ENCODE data around the gene TFR2. TPM values are rescaled to one million over a fixed set of nuclear protein-coding genes. Genes with fewer than 3 reads are reported as not detected.

The TFR2 gene
- total and polyA plus RNA-seq, 4 experiments from 2014 or later = 0.75 to 6.2 (median 4.1) TPM

- H3K4me3 Mint-ChIP-seq = peak overlapping the region; percentile 92 to 99 (median 97)
- Histone ChIP-seq H3K9me3 (ENCODE audit: control insufficient read depth in 1 of 2, low read length in 2 of 2) (no peaks in the 10 kb centered on the region), H3K36me3 (ENCODE audit: insufficient read depth, low read length) (peaks cover 39% of the 10 kb centered on the region), H3K27me3 (ENCODE audit: insufficient read depth, low read length) (no peaks in the 10 kb centered on the region), H3K27ac (ENCODE audit: low read depth, low read length) (peak overlapping the region; percentile 79), H3K4me1 (ENCODE audit: insufficient read depth, low read length) (peaks cover 48% of the 10 kb centered on the region), H3K4me3 (ENCODE audit: low read length in 2 of 2) (peak overlapping the region; percentile 38 to 98)
- H3K27me3 Mint-ChIP-seq = no peaks in the 10 kb centered on the region
- peaks cover 5 to 24% of the 10 kb centered on the region in 2 donors for H3K36me3 Mint-ChIP-seq
- H3K9me3 Mint-ChIP-seq = peaks cover 0 to 2% (median 0%) of the 10 kb centered on the region in 8 donors
- peaks cover 13 to 25% (median 17%) of the 10 kb centered on the region in 4 donors for H3K4me1 Mint-ChIP-seq
- POLR2A ChIA-PET (ENCODE audit: partially characterized antibody) = interaction anchor here (0.7 to 11.4 kb wide), 20 partner anchors 15 to 311 kb away, joined by 3 to 307 read pairs (median 34); partner anchors contain the start of genes AGFG2, GIGYF1, GNB2 and MEPCE
- peak overlapping the region; percentile 86 to 99 (median 96) for H3K27ac Mint-ChIP-seq
- CTCF ChIA-PET (ENCODE audit: partially characterized antibody) = interaction anchor here (1.0 to 12.0 kb wide), 14 partner anchors 12 to 122 kb away, joined by 3 to 266 read pairs (median 6); partner anchors contain the start of genes MOSPD3 and POP7
- intact Hi-C loops (cut with micrococcal nuclease) = loop anchor here (1.0 kb wide), 1 partner anchor 13 kb away; no protein-coding TSS in a partner anchor
- DNase-seq = peak; percentile 69 to 77 (median 75)
Measured at GRCh38 chr7:100583132-100584053, 58.0 kb downstream of the TFR2 start.

- Histone ChIP-seq H3K4me1 (ENCODE audit: insufficient read depth, low read length) (peaks cover 48% of the 10 kb centered on the region), H3K27me3 (ENCODE audit: insufficient read depth, low read length) (no peaks in the 10 kb centered on the region), H3K9me3 (ENCODE audit: control insufficient read depth in 1 of 2, low read length in 2 of 2) (no peaks in the 10 kb centered on the region), H3K36me3 (ENCODE audit: insufficient read depth, low read length) (peaks cover 47% of the 10 kb centered on the region), H3K27ac (ENCODE audit: low read depth, low read length) (peak overlapping the region; percentile 79), H3K4me3 (ENCODE audit: low read length in 2 of 2) (peak overlapping the region; percentile 38 to 98)
- Mint-ChIP-seq H3K36me3 (peaks cover 5 to 24% of the 10 kb centered on the region in 2 donors), H3K27me3 (no peaks in the 10 kb centered on the region), H3K27ac (peak overlapping the region; percentile 86 to 99 (median 96)), H3K4me1 (peaks cover 11 to 21% (median 17%) of the 10 kb centered on the region in 4 donors), H3K4me3 (peak overlapping the region; percentile 68 to 99 (median 96)), H3K9me3 (peaks cover 0 to 2% (median 0%) of the 10 kb centered on the region in 8 donors)
- DNase-seq = no peak
- POLR2A ChIA-PET (ENCODE audit: partially characterized antibody) = interaction anchor here (1.4 to 11.4 kb wide), 14 partner anchors 14 to 153 kb away, joined by 7 to 307 read pairs (median 65); partner anchors contain the start of genes AGFG2, GIGYF1, GNB2 and MEPCE
- intact Hi-C loops (cut with micrococcal nuclease) = loop anchor here (1.0 kb wide), 1 partner anchor 12 kb away; no protein-coding TSS in a partner anchor
- CTCF ChIA-PET (ENCODE audit: partially characterized antibody) = interaction anchor here (1.5 to 12.0 kb wide), 5 partner anchors 19 to 269 kb away, joined by 3 to 266 read pairs (median 5); partner anchors contain the start of genes MOSPD3 and SLC12A9
Measured at GRCh38 chr7:100582650-100583049, 58.7 kb downstream of the TFR2 start.

- peak overlapping the region; percentile 86 to 99 (median 94) for H3K27ac Mint-ChIP-seq
- POLR2A ChIA-PET (ENCODE audit: partially characterized antibody) = interaction anchor here (0.6 to 11.4 kb wide), 9 partner anchors 13 to 482 kb away, joined by 3 to 307 read pairs (median 6); partner anchors contain the start of genes MEPCE, PCOLCE, POP7 and PPP1R35
- Histone ChIP-seq H3K4me3 (ENCODE audit: low read length in 2 of 2) (no peak overlapping the region), H3K36me3 (ENCODE audit: insufficient read depth, low read length) (peaks cover 51% of the 10 kb centered on the region), H3K4me1 (ENCODE audit: insufficient read depth, low read length) (peaks cover 46% of the 10 kb centered on the region), H3K27me3 (ENCODE audit: insufficient read depth, low read length) (no peaks in the 10 kb centered on the region), H3K9me3 (ENCODE audit: control insufficient read depth in 1 of 2, low read length in 2 of 2) (no peaks in the 10 kb centered on the region), H3K27ac (ENCODE audit: low read depth, low read length) (peak overlapping the region; percentile 79)
- H3K4me1 Mint-ChIP-seq = peaks cover 11 to 21% (median 17%) of the 10 kb centered on the region in 4 donors
- intact Hi-C loops (cut with micrococcal nuclease) = no loop called here
- H3K27me3 Mint-ChIP-seq = no peaks in the 10 kb centered on the region
- no peak for DNase-seq
- CTCF ChIA-PET (ENCODE audit: partially characterized antibody) = interaction anchor here (0.8 to 12.0 kb wide), 4 partner anchors 18 to 270 kb away, joined by 3 to 266 read pairs (median 4); partner anchors contain the start of gene SLC12A9
- H3K4me3 Mint-ChIP-seq = peak overlapping the region in 7 of 8 donors; percentile 27 to 99 (median 92)
- peaks cover 0 to 2% (median 0%) of the 10 kb centered on the region in 8 donors for H3K9me3 Mint-ChIP-seq
- H3K36me3 Mint-ChIP-seq = peaks cover 5 to 24% of the 10 kb centered on the region in 2 donors
Measured at GRCh38 chr7:100582041-100582579, 59.2 kb downstream of the TFR2 start.

GRCh38 chr7:100580466-100581283 lies 60.7 kb downstream of the TFR2 start:
- Histone ChIP-seq H3K4me1 (ENCODE audit: insufficient read depth, low read length) (peaks cover 42% of the 10 kb centered on the region), H3K27me3 (ENCODE audit: insufficient read depth, low read length) (no peaks in the 10 kb centered on the region), H3K9me3 (ENCODE audit: control insufficient read depth in 1 of 2, low read length in 2 of 2) (no peaks in the 10 kb centered on the region), H3K36me3 (ENCODE audit: insufficient read depth, low read length) (peaks cover 63% of the 10 kb centered on the region), H3K27ac (ENCODE audit: low read depth, low read length) (no peak overlapping the region), H3K4me3 (ENCODE audit: low read length in 2 of 2) (no peak overlapping the region)
- DNase-seq = no peak
- Mint-ChIP-seq H3K9me3 (no peaks in the 10 kb centered on the region), H3K4me1 (peaks cover 8 to 15% (median 12%) of the 10 kb centered on the region in 4 donors), H3K36me3 (peaks cover 9 to 31% of the 10 kb centered on the region in 2 donors), H3K27ac (no peak overlapping the region), H3K27me3 (no peaks in the 10 kb centered on the region), H3K4me3 (no peak overlapping the region)
- ChIA-PET POLR2A (ENCODE audit: partially characterized antibody) (interaction anchor here (1.4 to 11.4 kb wide), 3 partner anchors 12 to 151 kb away, joined by 6 to 307 read pairs (median 104); partner anchors contain the start of genes MEPCE and SAP25), CTCF (ENCODE audit: partially characterized antibody) (interaction anchor here (1.5 to 12.0 kb wide), 2 partner anchors 17 to 271 kb away, joined by 3 to 266 read pairs; partner anchors contain the start of gene SLC12A9)
- intact Hi-C loops (cut with micrococcal nuclease) = no loop called here

- no peak overlapping the region for H3K4me3 Mint-ChIP-seq
- intact Hi-C loops (cut with micrococcal nuclease) = no loop called here
- ChIA-PET POLR2A (ENCODE audit: partially characterized antibody) (interaction anchor here (0.8 to 2.9 kb wide), 8 partner anchors 7 to 452 kb away, joined by 3 to 20 read pairs (median 4); partner anchors contain the start of genes FBXO24, LRCH4, MBLAC1 and MOSPD3), CTCF (ENCODE audit: partially characterized antibody) (interaction anchor here (0.6 to 1.5 kb wide), 5 partner anchors 10 to 112 kb away, joined by 3 to 5 read pairs (median 3); no protein-coding TSS in a partner anchor)
- H3K9me3 Mint-ChIP-seq = no peaks in the 10 kb centered on the region
- peaks cover 0 to 11% (median 5%) of the 10 kb centered on the region in 4 donors for H3K4me1 Mint-ChIP-seq
- H3K27ac ChIP-seq (ENCODE audit: low read depth, low read length) = no peak overlapping the region
- DNase-seq = no peak
- no peaks in the 10 kb centered on the region for H3K9me3 ChIP-seq (ENCODE audit: control insufficient read depth in 1 of 2, low read length in 2 of 2)
- peak overlapping the region in 3 of 7 donors; percentile 47 to 66 (median 65) for H3K27ac Mint-ChIP-seq
- H3K27me3 ChIP-seq (ENCODE audit: insufficient read depth, low read length) = no peaks in the 10 kb centered on the region
- H3K27me3 Mint-ChIP-seq = no peaks in the 10 kb centered on the region
- H3K4me3 ChIP-seq (ENCODE audit: low read length in 2 of 2) = no peak overlapping the region
- H3K4me1 ChIP-seq (ENCODE audit: insufficient read depth, low read length) = peaks cover 31% of the 10 kb centered on the region
- peaks cover 78% of the 10 kb centered on the region for H3K36me3 ChIP-seq (ENCODE audit: insufficient read depth, low read length)
- peaks cover 9 to 32% of the 10 kb centered on the region in 2 donors for H3K36me3 Mint-ChIP-seq
Measured at GRCh38 chr7:100578246-100579183, 62.8 kb downstream of the TFR2 start.

Data from CD4-positive, alpha-beta memory T cell (primary cell).